Peyer's patch (tissue), 4 donors: ENCODE results near the gene SSTR5. TPM values are rescaled to one million over a fixed set of nuclear protein-coding genes. Genes with fewer than 3 reads are reported as not detected.

Experiments
- DNase-seq, 3 donors: peaks; one replicate each; pipeline ENCODE4 v3.0.0-alpha.2; 2017 to 2019
- H3K27ac ChIP-seq, 4 donors: fragments of 200-600 bp; sonication (generic); one replicate each; pipeline ENCODE4 v1.5.1; 2016 to 2019
- H3K27me3 ChIP-seq, 2 donors: fragments of 200-600 bp; sonication (generic); one replicate each; pipeline ENCODE4 v1.5.1; 2019
- H3K36me3 ChIP-seq, 3 donors: fragments of 200-600 bp; sonication (generic); one replicate each; pipeline ENCODE4 v1.5.1; 2016 to 2019
- H3K4me1 ChIP-seq, 4 donors: fragments of 200-600 bp; sonication (generic); one replicate each; pipeline ENCODE4 v1.5.1; 2016 to 2019
- H3K4me3 ChIP-seq, 4 donors: fragments of 200-600 bp; sonication (generic); 1 replicate in 3 of 4; 2 replicates in 1 of 4; pipeline ENCODE4 v1.5.1; 2016 to 2019; ENCODE audit warnings: mild to moderate bottlenecking in 1 of 4
- H3K9me3 ChIP-seq, 4 donors: fragments of 200-600 bp; sonication (generic); one replicate each; pipeline ENCODE4 v1.5.1; 2016 to 2019; ENCODE audit warnings: mild to moderate bottlenecking in 1 of 4
- POLR2A ChIP-seq, 2 donors: fragments of 450-650 bp; IDR thresholded peaks; one replicate each; pipeline ENCODE4 v1.5.1; 2017; ENCODE audit warnings: antibody characterized with exemption in 2 of 2, mild to moderate bottlenecking in 2 of 2, moderate library complexity in 2 of 2
- total RNA-seq, 4 donors: library from RNA; depleted of rRNA; stranded (reverse); fragments of >200 nt; gene quantifications; one replicate each; pipeline ENCODE4 v1.1.0, GENCODE V29; 2016
- TF ChIP-seq, protein P1 (sequence below), 6 experiments: fragments of 450-650 bp in 4 of 6; fragments of 200-600 bp in 2 of 6; sonication (generic) in 1 of 6; IDR thresholded peaks; one replicate each; pipeline ENCODE4 v1.5.1; 2017 to 2019; ENCODE audit warnings: antibody characterized with exemption in 6 of 6, mild to moderate bottlenecking in 3 of 6, moderate library complexity in 1 of 6

Gene SSTR5
- total RNA-seq, 4 donors from 2014 or later: 1.5 to 2.1 TPM; not detected in 2

DNA sequence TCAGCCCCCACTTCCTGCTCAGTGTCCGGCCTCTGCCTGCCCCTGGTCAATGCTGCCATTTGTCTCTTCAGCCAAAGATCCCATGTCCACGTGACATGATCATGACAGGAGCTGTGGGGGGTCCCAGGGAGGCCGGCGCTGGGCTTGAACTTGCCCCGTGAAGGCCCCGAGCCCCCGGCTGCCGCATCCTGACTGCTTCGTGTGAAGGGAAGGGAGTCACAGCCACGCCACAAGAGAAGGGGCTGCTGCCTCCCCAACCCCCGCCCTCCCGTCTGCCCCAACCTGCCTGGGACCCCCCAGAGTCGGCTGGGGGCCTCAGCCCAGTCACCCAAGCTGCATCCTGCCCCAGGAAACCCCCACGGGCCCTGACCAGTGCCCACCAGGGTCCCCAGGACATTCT, 14.3 kb upstream of the SSTR5 start:
- DNase-seq: no peak
- peaks cover 0 to 5% (median 0%) of the 10 kb centered on the region in 4 donors for H3K4me1 ChIP-seq
- H3K4me3 ChIP-seq: no peak overlapping the region
- no peaks in the 10 kb centered on the region for H3K36me3 ChIP-seq
- peaks cover 0 to 23% (median 0%) of the 10 kb centered on the region in 4 donors for H3K9me3 ChIP-seq
- no peaks in the 10 kb centered on the region for H3K27me3 ChIP-seq
- TF ChIP-seq, protein P1, sequence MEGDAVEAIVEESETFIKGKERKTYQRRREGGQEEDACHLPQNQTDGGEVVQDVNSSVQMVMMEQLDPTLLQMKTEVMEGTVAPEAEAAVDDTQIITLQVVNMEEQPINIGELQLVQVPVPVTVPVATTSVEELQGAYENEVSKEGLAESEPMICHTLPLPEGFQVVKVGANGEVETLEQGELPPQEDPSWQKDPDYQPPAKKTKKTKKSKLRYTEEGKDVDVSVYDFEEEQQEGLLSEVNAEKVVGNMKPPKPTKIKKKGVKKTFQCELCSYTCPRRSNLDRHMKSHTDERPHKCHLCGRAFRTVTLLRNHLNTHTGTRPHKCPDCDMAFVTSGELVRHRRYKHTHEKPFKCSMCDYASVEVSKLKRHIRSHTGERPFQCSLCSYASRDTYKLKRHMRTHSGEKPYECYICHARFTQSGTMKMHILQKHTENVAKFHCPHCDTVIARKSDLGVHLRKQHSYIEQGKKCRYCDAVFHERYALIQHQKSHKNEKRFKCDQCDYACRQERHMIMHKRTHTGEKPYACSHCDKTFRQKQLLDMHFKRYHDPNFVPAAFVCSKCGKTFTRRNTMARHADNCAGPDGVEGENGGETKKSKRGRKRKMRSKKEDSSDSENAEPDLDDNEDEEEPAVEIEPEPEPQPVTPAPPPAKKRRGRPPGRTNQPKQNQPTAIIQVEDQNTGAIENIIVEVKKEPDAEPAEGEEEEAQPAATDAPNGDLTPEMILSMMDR (IDR thresholded peaks at IDR 0.05): no peak
- no peak for TF ChIP-seq POLR2A (IDR thresholded peaks at IDR 0.05)
- no peak overlapping the region for H3K27ac ChIP-seq

DNA sequence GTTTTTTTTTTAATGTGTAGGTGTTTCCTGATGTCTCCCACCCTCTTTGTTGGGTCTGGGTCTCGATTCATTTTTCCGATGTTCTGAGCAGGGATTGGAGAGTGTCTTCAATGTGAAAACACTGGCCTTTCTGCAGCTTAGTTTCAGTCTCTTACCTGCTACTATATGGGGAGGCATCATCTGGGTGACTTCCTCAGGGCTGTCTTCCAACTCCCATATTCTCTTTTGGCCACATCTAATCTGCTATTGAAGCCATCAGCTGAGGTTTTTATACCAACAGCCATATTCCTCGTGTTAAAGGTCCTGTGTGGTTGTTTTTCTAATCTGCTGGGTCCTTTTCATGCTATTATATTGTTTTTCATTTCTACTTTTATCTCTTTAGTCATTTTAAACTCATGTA, 13.2 kb upstream of the SSTR5 start:
- Histone ChIP-seq H3K9me3 (peaks cover 0 to 23% (median 0%) of the 10 kb centered on the region in 4 donors), H3K4me1 (peaks cover 0 to 5% (median 0%) of the 10 kb centered on the region in 4 donors), H3K36me3 (no peaks in the 10 kb centered on the region), H3K27me3 (no peaks in the 10 kb centered on the region), H3K27ac (no peak overlapping the region), H3K4me3 (no peak overlapping the region)
- no peak for TF ChIP-seq POLR2A (IDR thresholded peaks at IDR 0.05)
- TF ChIP-seq, protein P1 (IDR thresholded peaks at IDR 0.05): no peak
- DNase-seq: no peak

DNA sequence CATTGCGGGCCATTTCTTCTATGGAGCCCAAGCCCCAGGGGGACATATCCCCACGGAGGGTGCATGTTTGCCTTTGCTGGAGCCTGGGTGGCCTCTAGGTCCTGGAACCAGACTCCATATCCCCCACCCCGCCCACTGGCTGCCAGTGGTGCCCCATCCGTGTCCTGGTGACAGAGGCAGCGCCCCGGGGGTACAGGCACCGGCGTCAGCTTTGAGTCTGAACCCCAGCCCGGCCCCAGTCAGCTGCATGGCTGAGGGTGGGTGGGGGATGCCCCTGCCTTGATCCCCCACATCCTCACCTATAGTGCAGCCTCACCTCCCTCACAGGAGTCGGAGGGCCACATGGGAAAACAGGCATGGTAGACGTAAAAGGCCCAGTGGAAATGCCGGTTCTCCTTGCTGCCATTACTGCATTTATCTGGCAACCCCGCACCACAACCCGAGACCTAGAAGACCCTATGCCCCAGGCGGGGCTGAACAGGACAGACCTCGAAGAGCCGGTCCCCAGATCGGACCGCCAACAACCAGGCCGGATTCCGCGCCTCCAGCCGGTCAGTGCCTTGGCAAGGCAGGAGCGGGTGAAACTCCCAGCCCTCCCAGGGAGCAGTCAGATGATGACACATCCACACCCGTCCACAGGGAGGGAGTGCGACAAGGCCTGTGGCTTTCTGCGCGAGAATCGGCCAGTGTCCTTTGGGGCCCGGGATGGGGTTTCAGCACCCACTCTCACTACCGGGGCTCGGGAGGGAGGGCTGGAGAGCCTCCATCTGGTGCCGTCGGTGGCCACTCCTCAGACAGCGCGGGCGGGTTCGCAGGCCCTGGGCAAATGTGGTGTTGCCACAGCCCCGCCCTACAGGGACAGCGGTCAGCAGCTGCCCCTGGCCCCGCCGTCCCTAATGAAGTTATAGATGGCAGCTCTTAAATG, 11.9 kb upstream of the SSTR5 start:
- no peak for DNase-seq
- H3K36me3 ChIP-seq: no peaks in the 10 kb centered on the region
- H3K9me3 ChIP-seq: peaks cover 0 to 23% (median 0%) of the 10 kb centered on the region in 4 donors
- no peak overlapping the region for H3K4me3 ChIP-seq
- no peak for TF ChIP-seq POLR2A (IDR thresholded peaks at IDR 0.05)
- TF ChIP-seq, protein P1 (IDR thresholded peaks at IDR 0.05): no peak
- no peak overlapping the region for H3K27ac ChIP-seq
- H3K4me1 ChIP-seq: no peaks in the 10 kb centered on the region
- no peaks in the 10 kb centered on the region for H3K27me3 ChIP-seq

DNA sequence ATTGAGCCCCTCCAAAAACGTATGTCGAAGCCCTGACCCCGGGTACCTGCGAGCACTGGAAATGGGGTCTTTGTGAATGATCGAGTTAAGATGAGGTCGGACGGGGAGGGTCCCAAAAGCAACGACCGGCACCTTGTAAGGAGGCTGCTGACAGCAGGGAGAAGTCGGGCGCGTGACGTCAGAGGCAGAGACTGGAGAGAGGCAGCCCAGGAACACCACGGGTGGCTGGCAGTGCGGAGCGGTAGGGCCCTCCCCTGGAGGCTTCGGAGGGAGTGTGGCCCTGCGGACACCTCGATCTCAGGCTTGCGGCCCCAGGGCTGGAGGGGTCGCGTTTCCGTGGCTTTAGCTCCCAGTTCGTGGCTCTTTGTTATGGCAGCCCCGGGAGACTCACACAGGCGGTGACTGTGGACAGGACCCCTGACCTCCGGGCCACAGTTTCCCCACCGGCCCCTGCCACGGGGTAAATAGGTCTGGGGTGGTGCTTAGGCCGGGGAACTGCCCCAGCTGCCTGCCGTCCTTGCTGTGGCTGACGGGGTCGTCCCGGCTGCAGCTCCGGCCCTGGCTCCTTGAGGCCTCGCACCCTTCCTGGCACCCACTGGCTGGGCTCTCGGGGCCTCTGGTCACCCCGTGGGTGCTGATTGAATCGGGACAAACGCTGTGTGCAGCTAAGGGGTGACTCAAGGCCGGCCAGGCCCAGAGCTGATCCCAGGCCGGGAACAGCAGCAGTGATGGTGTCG, 10.6 kb upstream of the SSTR5 start:
- H3K4me3 ChIP-seq: no peak overlapping the region
- no peaks in the 10 kb centered on the region for H3K27me3 ChIP-seq
- TF ChIP-seq, protein P1 (IDR thresholded peaks at IDR 0.05): no peak
- no peak for TF ChIP-seq POLR2A (IDR thresholded peaks at IDR 0.05)
- H3K4me1 ChIP-seq: no peaks in the 10 kb centered on the region
- H3K36me3 ChIP-seq: no peaks in the 10 kb centered on the region
- H3K27ac ChIP-seq: no peak overlapping the region
- H3K9me3 ChIP-seq: peaks cover 0 to 20% (median 0%) of the 10 kb centered on the region in 4 donors
- no peak for DNase-seq

DNA sequence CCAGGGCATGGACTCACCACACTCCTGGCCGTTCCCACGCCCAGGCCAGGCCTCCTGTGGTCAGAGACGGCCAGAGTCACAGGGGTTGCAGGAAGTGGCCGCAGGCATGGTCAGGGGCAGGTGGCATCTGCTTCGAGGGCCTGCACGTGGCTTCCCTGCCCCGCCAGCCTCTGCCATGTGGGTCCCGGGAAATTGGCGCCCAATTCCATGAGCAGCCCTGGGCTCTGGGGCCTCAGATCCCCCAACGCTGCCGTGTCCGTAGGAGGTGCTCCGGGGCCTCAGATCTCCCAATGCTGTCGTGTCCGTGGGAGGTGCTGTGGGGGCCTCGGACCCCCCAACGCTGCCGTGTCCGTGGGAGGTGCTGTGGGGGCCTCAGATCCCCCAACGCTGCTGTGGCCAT, 9.7 kb upstream of the SSTR5 start:
- no peaks in the 10 kb centered on the region for H3K27me3 ChIP-seq
- no peak overlapping the region for H3K4me3 ChIP-seq
- DNase-seq: no peak
- H3K9me3 ChIP-seq: peaks cover 0 to 11% (median 0%) of the 10 kb centered on the region in 4 donors
- H3K4me1 ChIP-seq: no peaks in the 10 kb centered on the region
- TF ChIP-seq, protein P1 (IDR thresholded peaks at IDR 0.05): no peak
- TF ChIP-seq POLR2A (IDR thresholded peaks at IDR 0.05): no peak
- H3K27ac ChIP-seq: no peak overlapping the region
- no peaks in the 10 kb centered on the region for H3K36me3 ChIP-seq
